Natural killer cell (primary cell): ENCODE results near the gene OR10A5. TPM values are rescaled to one million over a fixed set of nuclear protein-coding genes. Genes with fewer than 3 reads are reported as not detected.
"Not testable (repeated sequence)": the region's sequence is repeated elsewhere in the genome, so short reads cannot be mapped to it uniquely, and the experiment has no call there.

Experiments used
- ATAC-seq, 3 donors: fragments of 150-1000 bp in 2 of 3; fragments of 200-7000 bp in 1 of 3; cut with Tn5 transposase; 1 replicate in 1 of 3; 2 replicates in 2 of 3; pipeline ENCODE4 v1.10.0; 2021; ENCODE audit warnings: mild to moderate bottlenecking in 2 of 3, moderate library complexity in 2 of 3
- DNase-seq, 2 donors: peaks; one replicate each; pipeline versions ENCODE4 v3.0.0 to v3.0.0-alpha.2; 2013 to 2021; ENCODE audit warnings: mixed read lengths in 1 of 2
- H3K27ac ChIP-seq: one replicate; pipeline ENCODE4 v1.5.1; 2013; ENCODE audit warnings: mild to moderate bottlenecking, low read length
- H3K27me3 ChIP-seq: one replicate; pipeline ENCODE4 v1.6.1; 2013; ENCODE audit warnings: low read length; ENCODE audit not compliant: control insufficient read depth, insufficient read depth
- H3K36me3 ChIP-seq: one replicate; pipeline ENCODE4 v1.6.1; 2013; ENCODE audit warnings: low read length; ENCODE audit not compliant: control insufficient read depth, insufficient read depth
- H3K4me1 ChIP-seq: one replicate; pipeline ENCODE4 v1.6.1; 2013; ENCODE audit warnings: low read length; ENCODE audit not compliant: control insufficient read depth, insufficient read depth
- H3K4me3 ChIP-seq: one replicate; pipeline ENCODE4 v1.5.1; 2013; ENCODE audit warnings: low read length
- H3K9me3 ChIP-seq: one replicate; pipeline ENCODE4 v1.6.1; 2013; ENCODE audit warnings: low read length; ENCODE audit not compliant: control insufficient read depth, insufficient read depth
- H3K27ac Mint-ChIP-seq, 2 donors: one replicate each; pipeline ENCODE4 v1.8.0; 2022; ENCODE audit warnings: mild to moderate bottlenecking in 2 of 2, mixed read lengths in 2 of 2, moderate library complexity in 1 of 2
- H3K27me3 Mint-ChIP-seq, 2 donors: one replicate each; pipeline ENCODE4 v1.8.0; 2022; ENCODE audit warnings: low read depth in 2 of 2, mixed read lengths in 2 of 2
- H3K36me3 Mint-ChIP-seq: one replicate; pipeline ENCODE4 v1.8.0; 2022; ENCODE audit warnings: mixed read lengths
- H3K4me1 Mint-ChIP-seq, 2 donors: one replicate each; pipeline ENCODE4 v1.8.0; 2022; ENCODE audit warnings: mixed read lengths in 2 of 2
- H3K4me3 Mint-ChIP-seq: one replicate; pipeline ENCODE4 v1.8.0; 2022; ENCODE audit warnings: mild to moderate bottlenecking, moderate library complexity, mixed read lengths
- H3K9me3 Mint-ChIP-seq, 2 donors: one replicate each; pipeline ENCODE4 v1.8.0; 2022; ENCODE audit warnings: mixed read lengths in 2 of 2
- CTCF ChIP-seq: fragments of 200-600 bp; IDR thresholded peaks from one replicate; pipeline ENCODE4 v1.8.0; 2022; ENCODE audit warnings: antibody characterized with exemption
- WGBS: methylation state at CpG from one replicate; pipeline ENCODE4 v1.1.7; 2013; ENCODE audit warnings: missing lambda C conversion rate; ENCODE audit not compliant: insufficient coverage; 5-methylcytosine and 5-hydroxymethylcytosine counted together
- intact Hi-C: fragments of 100-400 bp; cut with micrococcal nuclease; formaldehyde crosslinking; loops from one replicate; pipeline ENCODE4 v1.14.2; 2022
- total RNA-seq, 4 donors: library from RNA; stranded (reverse); fragments of 120-200 nt in 1 of 4; gene quantifications; one replicate each; pipeline versions ENCODE4 v1.2.3 to v1.2.4, GENCODE V29; 2013 to 2022

The OR10A5 gene
- total RNA-seq: not detected
- total RNA-seq (2013): not detected

GRCh38 chr11:6845383-6845782, at the start of gene OR10A5:
TSS of gene OR10A5 (plus strand) at chr11:6845683. CDS start at chr11:6845683, 0 bp downstream.
- Histone ChIP-seq H3K4me1 (no peaks in the 10 kb centered on the region), H3K27ac (no peak within 1 kb of the TSS), H3K27me3 (peaks cover 3% of the 10 kb centered on the region), H3K4me3 (no peak within 1 kb of the TSS), H3K9me3 (no peaks in the 10 kb centered on the region), H3K36me3 (no peaks in the 10 kb centered on the region)
- Mint-ChIP-seq H3K36me3 (no peaks in the 10 kb centered on the region), H3K27ac (no peak within 1 kb of the TSS), H3K4me1 (no peaks in the 10 kb centered on the region), H3K4me3 (no peak within 1 kb of the TSS), H3K27me3 (peaks cover 19 to 22% of the 10 kb centered on the region in 2 donors), H3K9me3 (no peaks in the 10 kb centered on the region)
- no peak for TF ChIP-seq CTCF
- intact Hi-C loops: no loop called here
- ATAC-seq: no peak
- DNase-seq: no peak
- 86% methylated on average over 2 of the region's 3 CpGs for WGBS

DNA sequence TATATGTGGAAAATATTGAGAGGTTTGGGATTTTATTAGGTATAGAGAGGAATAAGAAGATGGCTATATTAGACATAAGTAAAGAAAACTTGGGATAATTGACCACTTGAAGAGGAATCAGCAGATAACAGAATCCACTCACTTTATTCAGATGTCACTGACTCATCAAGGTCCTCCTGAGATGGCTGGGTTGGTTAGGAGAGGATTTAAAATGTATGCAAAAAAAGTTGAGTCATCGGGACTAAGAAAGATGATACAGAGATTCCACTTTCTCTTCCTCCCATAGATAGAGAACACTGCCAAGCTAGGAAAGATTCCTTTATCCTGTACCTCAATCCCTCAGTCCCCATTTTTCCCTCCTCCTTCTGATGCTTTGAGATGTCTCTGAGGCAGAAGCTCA, 46.1 kb upstream of the OR10A5 start, which contains the start of gene OR6A2:
TSS of gene OR6A2 (minus strand) at position 288 of the 400 bp plus-strand sequence. CDS start 3,981 bp downstream, outside the sequence.
- Histone ChIP-seq H3K27me3 (no peaks in the 10 kb centered on the region), H3K36me3 (no peaks in the 10 kb centered on the region), H3K4me3 (no peak within 1 kb of the TSS), H3K27ac (no peak within 1 kb of the TSS), H3K9me3 (peaks cover 3% of the 10 kb centered on the region), H3K4me1 (no peaks in the 10 kb centered on the region)
- no peak within 1 kb of the TSS for H3K4me3 Mint-ChIP-seq
- no peaks in the 10 kb centered on the region for H3K4me1 Mint-ChIP-seq
- no peak for TF ChIP-seq CTCF
- no peak within 1 kb of the TSS for H3K27ac Mint-ChIP-seq
- peaks cover 0 to 6% of the 10 kb centered on the region in 2 donors for H3K9me3 Mint-ChIP-seq
- DNase-seq: no peak
- no CpG with 5 or more reads among the region's 1 CpG for WGBS
- intact Hi-C loops: no loop called here
- H3K36me3 Mint-ChIP-seq: no peaks in the 10 kb centered on the region
- ATAC-seq: no peak
- H3K27me3 Mint-ChIP-seq: peaks cover 6 to 22% of the 10 kb centered on the region in 2 donors

DNA sequence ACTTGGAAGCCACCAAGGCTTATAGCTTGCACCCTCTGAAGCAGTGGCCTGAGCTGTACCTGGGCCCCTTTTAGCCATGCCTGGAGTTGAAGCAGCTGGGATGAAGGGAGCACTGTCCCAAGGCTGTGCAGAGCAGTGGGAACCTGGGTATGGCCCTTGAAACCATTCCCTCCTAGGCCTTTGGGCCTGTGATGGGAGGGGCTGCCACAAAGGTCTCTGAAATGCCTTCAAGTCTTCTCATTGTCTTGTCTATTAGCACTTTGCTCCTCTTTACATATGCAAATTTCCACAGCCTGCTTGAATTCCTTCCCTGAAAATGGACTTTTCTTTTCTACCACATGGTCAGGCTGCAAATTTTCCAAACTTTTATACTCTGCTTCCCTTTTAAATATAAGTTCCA, 44.4 kb upstream of the OR10A5 start:
- H3K27ac Mint-ChIP-seq, ATAC-seq, H3K9me3 ChIP-seq, DNase-seq, H3K4me3 ChIP-seq, H3K27ac ChIP-seq, H3K4me1 Mint-ChIP-seq, H3K36me3 Mint-ChIP-seq, H3K4me3 Mint-ChIP-seq, H3K27me3 ChIP-seq, H3K4me1 ChIP-seq, H3K36me3 ChIP-seq, H3K9me3 Mint-ChIP-seq: not testable (repeated sequence)
- H3K27me3 Mint-ChIP-seq: peaks cover 9 to 22% of the 10 kb centered on the region in 2 donors
- intact Hi-C loops: loop anchor here (10.0 kb wide), 1 partner anchor 644 kb away; no protein-coding TSS in a partner anchor

GRCh38 chr11:6812390-6813005, 33.0 kb upstream of the OR10A5 start:
- Mint-ChIP-seq H3K4me3 (no peak overlapping the region), H3K9me3 (no peaks in the 10 kb centered on the region), H3K36me3 (no peaks in the 10 kb centered on the region), H3K27ac (no peak overlapping the region), H3K27me3 (peaks cover 19 to 42% of the 10 kb centered on the region in 2 donors), H3K4me1 (peaks cover 0 to 5% of the 10 kb centered on the region in 2 donors)
- DNase-seq (peak in 1 of 2 donors; percentile 70), ATAC-seq (peak; percentile 84 to 95 (median 89))
- peaks cover 2% of the 10 kb centered on the region for H3K27me3 ChIP-seq
- no peak overlapping the region for H3K27ac ChIP-seq
- H3K4me1 ChIP-seq: no peaks in the 10 kb centered on the region
- no peaks in the 10 kb centered on the region for H3K36me3 ChIP-seq
- H3K4me3 ChIP-seq: no peak overlapping the region
- H3K9me3 ChIP-seq: no peaks in the 10 kb centered on the region
- intact Hi-C loops: loop anchor here (5.0 kb wide), 1 partner anchor 880 kb away; no protein-coding TSS in a partner anchor
- WGBS: 20% methylated on average over 6 of the region's 6 CpGs
- peak; percentile 88 for TF ChIP-seq CTCF
